ENCODE results near the gene CSNK2B.

Gene CSNK2B

GRCh38 chr6:31715022-31715958 is 49.4 kb downstream of the CSNK2B start, which contains the start of gene LY6G6D:
TSS of gene LY6G6D (plus strand) at chr6:31715348. CDS start at chr6:31715356, 8 bp downstream.
- peak; percentile 49 for DNase-seq

GRCh38 chr6:31717499-31718222 is 51.8 kb downstream of the CSNK2B start:
- no peak for DNase-seq

GRCh38 chr6:31718265-31718664 is 52.4 kb downstream of the CSNK2B start:
- no peak for DNase-seq

GRCh38 chr6:31719001-31719400 is 53.1 kb downstream of the CSNK2B start:
- no peak for DNase-seq
